GM21576 (cell line): ENCODE data around the gene GYPA.
"Not testable (repeated sequence)": the region's sequence is repeated elsewhere in the genome, so short reads cannot be mapped to it uniquely, and the experiment has no call there.

Source experiments
- ATAC-seq: cut with Tn5 transposase; IDR thresholded peaks from one replicate; pipeline ENCODE4 v1.9.1; 2021; ENCODE audit warnings: mild to moderate bottlenecking, moderate library complexity; ENCODE audit not compliant: unreplicated experiment

Gene GYPA

DNA sequence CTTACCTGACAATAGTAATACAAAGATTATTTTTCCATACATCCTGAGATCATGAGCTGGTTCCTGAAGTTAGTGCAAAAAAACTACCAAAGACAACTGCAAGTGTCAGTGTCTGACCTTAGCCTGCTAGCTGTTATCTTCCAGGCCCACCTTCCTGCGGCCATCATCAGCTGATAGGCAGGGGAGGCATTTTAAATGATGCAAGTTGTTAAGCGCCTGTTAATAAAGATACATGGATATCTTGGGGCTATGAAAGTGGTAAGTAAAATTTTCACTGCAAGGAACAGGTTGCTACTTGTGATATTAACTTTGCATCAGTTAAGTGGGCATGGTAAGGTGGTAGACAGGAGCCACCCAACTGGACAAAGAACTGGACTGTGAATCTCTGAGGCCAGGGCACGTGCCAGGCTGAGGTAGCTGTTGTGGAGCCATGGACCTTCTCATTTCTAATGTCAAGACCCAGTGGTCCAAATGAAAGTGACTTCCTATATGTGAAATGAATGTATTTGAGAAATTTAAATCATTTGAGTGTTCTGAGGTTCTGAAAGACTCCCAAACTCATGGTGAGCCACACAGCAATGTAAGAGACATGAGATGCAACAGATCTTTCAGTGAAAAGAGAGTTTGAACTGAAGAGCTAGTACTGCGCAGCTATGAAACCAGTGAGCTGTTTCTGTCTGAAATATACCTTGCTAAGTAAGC lies at the start of gene GYPA:
Gene GYPA (minus strand): TSS at position 125 of the 702 bp plus-strand sequence. CDS start 83 bp downstream, at position 42.
- ATAC-seq: not testable (repeated sequence)

DNA sequence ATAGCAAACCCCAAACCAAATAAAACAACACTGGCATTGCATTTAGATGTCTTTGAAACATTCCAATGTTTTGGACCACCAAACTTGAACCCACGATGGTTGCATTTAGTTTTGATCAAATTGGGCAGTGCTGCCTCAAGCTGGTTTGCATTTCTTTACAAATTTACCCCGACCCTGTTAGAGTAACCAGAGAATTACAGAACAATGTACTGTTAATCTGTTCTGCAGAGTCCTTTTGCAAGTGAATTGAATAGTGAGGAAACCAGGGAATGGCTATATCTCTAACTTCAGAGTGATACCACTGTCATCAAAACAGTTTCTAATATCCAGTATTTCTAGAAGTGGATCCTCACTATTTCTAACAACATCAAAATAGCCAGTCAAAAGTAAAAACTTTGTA lies 49.5 kb upstream of the GYPA start:
- ATAC-seq: no peak

DNA sequence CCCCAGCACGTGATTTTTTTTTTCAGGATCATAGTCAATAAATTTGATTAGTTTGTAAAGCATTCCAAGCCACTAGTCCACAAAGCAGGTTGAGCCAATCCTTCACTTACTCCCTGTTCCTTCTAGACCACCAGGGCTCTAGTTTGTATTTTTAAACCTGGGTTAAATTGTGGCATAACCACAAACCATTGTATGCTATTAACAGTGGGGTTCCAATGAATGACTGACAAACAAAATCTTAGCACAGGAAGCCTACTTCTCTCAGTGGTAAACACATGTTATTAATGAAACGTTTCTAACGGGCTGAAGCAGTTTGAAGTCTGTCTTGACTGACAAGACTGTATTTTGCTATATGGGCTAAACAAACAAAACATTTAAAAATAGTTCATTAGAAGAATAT lies 48.6 kb upstream of the GYPA start:
- ATAC-seq: no peak

DNA sequence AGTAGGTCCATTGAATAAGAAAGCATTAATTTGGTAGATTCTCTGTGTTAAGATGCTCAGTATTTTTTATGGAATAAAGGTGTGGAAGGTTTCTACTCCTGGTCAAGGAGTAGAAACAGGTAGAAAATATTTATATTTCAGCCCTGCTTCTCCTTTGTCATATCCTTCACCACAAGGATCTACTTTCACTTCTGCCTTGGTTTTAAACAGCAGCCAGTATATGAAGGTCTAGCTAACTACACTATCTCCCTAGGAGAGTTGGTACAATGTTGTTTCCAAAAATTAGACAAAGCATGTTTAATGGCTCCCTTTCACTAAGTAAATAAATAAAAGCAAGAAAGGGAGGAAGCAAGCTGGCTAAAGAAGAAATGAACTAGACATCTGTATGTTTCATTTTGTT lies 44.6 kb upstream of the GYPA start:
- ATAC-seq: no peak

DNA sequence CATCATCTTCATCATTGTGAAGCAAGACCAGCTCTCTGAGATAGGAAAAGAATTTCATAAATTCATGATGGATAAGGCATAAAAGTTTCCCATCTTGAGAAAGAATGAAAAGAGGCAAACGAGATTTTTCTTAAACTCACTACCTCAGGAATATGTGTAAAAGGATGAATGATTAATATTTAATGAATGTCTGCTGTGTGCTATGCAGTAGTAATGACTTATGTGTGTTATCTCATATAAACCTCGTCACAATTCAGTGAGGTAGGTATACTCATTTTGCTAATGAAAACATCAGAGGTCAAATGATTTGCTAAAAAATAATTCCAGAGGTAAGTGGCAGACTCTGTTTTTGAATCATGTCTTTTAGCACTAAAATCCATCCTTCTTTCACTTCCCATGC lies 42.6 kb upstream of the GYPA start:
- no peak for ATAC-seq

DNA sequence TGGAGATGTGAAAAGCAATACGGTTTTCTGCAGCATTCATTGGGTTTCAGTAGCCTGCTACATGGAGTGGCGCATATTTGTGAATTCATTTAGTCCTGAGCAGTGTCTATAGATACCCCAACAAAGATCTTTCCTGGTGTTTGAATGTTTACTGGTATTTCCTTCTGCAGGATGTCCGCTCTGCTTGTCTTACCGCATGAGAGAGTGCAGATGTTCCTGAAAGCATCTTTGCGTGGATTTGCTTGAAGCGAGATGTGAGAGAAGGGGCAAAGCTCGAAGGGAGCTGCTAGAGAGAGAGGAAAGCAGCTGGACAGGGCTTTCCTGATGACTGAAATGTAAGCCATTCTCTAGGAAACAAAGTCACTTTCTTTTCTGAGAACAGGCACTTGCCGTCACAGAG lies 40.9 kb upstream of the GYPA start:
- no peak for ATAC-seq

DNA sequence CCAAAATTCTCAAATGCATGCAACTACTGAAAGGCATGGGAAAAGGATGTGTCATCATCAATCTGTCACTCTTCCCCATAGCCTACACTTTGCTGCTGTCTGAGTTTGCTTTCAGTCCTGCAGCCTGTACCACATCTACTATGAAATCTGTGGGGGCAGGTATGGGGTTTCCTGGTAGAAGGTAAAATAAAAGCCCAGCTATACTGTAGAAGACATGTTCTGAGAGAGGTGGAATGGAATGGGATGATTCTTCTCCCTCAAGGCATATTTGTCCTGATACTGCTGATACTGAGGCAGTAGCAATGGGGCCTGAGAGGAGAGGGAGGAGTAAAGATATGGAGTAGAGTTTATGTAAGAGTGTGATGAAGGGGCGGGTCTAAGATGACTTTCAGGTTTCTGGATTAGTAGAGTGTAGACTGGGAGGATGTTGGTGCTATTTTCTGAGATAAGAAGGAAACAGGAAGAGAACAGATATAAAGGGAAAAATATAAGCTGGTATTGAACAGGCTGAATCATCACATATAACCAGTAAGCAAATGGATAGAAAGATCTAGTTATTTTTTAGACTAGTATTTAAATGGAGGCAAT lies 38.7 kb upstream of the GYPA start:
- ATAC-seq: no peak

DNA sequence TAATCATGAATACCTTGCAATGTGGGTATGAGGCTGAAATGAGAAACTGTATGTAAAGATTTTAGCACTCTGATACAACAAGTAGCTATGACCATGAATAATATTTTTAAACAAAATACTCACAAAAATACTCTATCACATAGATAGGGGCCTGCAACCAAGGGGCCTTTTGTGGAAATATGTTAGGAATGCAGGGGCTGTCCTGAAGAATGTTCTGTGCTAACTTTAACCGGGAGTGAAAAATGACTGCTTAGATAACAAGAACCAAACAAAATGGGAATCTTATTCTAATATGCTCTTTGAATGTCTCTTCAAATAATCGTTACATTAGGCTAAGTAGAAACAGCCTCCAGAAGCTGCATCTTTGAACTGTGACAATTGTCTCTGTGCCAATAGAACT lies 37.9 kb upstream of the GYPA start:
- no peak for ATAC-seq

DNA sequence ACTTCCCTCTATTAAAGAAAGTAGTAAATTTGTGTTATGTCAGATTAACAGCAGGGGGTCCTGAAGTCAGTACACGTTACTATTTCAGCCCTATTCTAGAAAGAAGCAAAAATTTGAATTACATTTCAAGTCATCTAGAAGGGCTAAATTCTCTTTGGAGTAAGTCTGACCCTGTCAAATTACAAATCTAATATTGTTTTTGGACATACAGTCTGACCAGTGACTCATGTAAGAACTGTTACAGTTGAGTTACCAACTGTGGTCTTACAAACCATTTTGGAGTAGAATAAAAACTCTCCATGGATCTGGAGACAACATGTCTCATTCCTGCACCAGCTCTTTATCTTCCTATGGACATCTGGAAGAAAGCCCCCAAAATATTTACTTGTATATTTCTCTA lies 36.0 kb upstream of the GYPA start:
- no peak for ATAC-seq

DNA sequence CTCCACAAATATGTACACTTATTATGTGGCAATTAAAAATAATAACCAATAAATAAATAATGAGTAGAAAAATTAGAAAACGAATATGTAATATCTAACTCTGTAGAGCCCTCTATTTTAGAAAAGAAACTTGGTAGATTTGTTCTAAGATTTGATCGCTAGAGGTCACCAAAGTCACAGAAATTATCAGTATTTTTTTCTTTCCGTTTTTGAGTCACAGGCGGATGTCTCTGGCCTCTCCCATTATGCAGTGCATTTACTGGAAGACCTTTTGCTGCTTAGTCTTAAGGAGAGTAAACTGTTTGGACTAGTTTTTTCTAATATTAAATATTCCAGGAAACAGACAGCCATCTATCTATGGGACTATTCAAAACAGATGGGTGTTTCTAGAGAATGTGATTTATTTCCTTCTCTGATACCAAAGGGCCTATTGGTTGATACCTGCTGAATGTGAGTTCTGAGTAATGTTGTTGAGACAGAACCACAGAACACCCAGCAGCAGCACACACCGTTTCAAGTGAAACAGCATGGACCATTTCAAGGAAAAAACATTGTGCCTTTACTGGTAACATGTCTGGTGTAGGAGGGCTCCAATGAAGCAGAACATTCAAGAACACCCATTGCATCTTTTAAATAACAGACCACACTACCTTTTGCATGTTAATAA lies 34.0 kb upstream of the GYPA start:
- peak; percentile 80 for ATAC-seq

DNA sequence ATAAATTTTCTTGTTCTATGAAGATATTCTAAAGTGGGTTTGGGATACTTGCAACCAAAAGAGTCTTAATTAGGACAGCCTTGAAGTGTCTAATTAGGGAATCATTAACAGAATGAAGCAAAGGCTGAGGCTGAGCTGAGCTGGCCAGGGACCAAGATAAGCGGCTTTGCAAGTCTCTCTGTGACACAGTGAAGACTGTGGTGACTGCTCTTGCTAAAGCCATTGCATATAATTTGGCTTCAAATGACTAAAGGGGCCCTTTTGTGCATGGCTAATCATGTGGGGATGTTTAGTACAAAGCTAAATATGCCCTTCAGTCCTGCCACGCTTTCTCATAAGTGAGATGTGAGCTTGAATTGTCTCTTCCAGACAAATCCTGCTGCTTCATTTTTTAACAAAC lies 31.2 kb upstream of the GYPA start:
- ATAC-seq: no peak

DNA sequence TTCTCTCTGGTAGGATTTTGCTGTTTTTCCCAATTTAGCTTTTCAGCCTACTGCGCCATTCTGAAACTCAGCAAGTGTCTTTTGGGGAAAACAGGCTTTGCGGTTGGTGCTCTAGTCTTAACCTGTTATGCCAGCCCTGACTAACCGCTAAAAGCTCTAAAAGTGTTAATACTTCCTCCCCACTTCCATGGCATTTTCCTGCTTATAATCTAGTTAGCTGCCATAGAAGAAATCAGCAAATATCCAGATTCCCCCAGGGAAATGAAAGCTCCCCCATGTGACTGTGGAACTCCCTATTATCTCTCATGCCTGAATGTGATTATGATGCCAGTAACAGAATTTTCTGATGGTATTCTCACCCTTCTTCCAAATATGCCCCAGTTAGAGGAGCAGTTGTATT lies 28.7 kb upstream of the GYPA start:
- ATAC-seq: no peak

DNA sequence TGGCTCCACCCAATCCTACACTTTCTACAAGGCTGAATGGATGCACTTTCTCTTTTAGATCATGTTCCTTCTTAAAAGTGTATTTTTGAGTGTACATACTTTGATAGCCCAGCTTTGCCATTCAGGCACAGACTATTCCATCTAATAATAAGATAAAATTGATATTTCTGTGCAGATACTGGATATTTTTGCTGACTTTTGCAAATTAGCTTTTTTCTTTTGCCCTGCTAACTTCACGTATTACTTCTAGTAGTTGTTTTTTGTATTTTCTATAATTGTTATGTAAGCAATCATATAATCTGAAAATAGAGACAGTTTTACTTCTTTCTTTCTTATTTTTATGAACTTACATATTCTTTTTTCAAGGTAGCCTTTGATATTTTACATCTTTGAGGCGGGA lies 13.5 kb upstream of the GYPA start:
- no peak for ATAC-seq

DNA sequence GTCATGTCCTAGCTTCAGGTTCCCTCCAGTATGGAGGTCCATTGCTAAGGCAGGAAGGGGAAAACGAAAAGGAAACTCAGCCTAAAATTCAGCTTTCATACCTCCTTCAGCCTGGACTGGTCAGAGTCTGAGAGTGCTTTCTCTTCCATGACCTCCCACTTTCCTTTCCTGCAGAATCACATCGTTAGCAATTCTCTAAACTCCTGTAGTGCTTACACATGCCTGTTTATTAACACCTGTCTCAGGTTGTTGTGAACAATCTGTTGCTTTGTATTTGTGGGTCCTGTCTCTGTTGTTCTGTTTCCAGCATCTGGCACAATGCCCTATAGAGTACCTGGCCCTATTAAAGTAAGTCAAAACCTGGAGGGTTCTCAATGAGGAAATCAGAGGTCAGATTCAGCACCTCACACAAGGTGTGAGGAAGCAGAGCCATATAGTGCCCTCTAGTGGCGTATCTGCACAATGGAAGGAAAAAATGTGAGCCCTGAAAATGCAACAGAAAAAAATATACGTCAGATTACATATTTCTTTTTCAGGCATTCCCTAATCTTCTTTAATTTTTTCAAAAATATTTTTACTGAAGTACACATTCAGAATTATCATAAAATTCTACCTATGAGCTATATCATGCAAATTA lies 2.3 kb upstream of the GYPA start:
- peak; percentile 71 for ATAC-seq

DNA sequence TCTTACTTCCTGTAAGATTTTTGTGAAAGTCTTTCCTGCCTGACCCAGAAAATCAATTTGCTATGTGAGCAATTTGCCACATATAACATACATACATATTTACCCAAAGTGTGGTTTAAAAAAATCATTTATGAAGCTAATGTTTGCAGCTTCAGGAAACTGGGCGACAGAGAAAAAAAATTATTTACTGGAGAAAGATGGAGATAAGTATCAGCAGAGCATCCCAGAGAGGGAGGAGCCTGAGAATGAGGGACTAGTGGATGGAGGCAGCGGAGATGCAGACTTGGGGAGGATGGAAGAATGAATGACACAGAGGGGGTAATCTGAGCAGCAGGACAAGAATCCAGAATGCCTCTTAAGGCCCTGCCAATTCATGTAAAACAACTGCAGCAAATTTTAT lies 975 bp upstream of the GYPA start:
- ATAC-seq: no peak

DNA sequence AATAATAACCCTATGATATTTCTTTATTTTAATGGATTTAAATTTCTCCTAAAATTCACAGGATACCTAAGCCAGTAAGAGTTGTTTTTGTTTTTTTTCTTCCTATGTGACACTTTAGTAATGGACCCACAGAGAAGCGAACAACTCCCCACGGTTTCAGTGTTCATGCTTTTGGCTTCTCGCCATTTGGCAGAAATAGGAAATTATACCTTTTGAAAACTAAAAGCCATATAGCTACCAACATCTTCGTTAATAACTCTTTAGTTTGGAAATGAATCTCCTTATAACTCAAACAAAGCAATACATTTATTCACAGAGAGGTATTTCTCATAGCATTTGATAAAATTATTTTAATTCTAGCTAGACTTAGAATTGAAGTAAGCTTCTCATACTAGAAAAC lies 527 bp downstream of the GYPA start:
- not testable (repeated sequence) for ATAC-seq

DNA sequence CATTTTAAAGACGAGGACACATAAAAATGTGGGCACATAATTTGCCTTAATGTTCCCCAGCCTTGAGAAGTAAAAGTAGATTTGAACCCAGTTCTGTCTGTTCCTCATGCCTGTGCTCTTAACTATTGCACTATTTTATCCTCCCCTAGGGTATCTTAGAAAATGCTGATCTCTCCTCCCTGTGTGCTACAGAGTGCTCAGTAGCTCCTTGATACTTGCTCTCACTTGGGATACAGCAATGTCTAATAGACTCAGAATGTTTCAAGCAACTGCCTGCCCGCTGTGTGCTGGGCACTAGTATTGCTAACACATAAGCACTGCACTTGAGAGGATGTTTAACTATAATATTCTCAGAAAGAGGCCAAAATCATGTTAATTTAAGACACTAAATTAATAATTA lies 971 bp downstream of the GYPA start:
- not testable (repeated sequence) for ATAC-seq

DNA sequence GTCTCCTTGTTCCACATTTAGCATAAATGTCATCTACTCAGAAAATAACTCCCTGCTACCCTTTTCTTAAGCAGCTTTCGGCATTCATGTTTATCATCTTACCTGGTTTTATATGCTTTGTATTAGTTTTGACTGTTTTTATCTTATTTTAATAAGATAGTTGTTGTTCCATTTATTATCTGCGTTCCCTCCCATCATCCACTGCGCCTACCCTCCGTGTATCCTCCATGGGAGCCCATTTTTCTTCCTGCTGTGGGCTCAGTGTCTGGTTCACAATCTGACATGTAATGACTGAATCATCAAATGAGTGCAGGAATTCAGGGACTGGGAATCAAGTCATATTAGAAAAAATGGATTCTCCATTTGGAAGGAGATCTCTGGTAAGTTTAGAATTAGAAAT lies 2.3 kb downstream of the GYPA start:
- not testable (repeated sequence) for ATAC-seq

DNA sequence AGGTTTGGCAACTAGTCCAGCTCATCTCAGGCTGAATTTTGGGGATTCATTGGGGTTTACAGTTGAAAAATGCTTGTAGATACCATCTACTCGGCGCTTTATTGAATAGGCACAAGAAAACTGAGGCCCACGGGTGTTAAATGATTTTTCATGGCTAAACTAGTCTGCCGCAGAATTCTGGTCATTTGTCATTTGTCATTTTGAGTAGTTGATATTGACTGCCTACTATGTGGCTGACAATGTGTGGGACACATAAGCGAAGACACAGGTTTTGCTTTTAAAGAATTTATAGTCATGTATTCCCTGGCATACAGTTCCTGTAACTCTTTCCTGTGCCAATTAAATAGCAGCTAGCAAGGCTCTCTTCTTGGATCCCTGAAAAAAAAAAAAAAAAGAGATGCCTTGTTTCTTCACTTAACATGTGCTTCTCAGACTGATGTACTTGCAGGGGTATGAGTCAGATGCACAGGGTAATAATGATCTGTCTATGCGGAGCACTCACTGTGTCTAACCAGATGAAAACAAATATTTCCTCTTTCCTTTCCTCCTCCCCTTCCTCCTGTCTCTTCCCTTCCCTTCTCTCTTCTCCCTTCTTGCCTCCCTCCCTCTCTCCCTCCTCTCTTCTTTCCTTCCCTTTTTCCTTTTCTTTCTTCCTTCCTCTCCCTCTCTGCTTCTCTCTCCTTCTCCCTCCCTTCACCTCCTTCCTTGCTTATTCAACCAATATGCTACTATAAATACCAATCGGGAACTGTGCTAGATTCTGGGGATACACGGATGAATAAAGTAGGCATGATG lies 3.2 kb downstream of the GYPA start:
- not testable (repeated sequence) for ATAC-seq

DNA sequence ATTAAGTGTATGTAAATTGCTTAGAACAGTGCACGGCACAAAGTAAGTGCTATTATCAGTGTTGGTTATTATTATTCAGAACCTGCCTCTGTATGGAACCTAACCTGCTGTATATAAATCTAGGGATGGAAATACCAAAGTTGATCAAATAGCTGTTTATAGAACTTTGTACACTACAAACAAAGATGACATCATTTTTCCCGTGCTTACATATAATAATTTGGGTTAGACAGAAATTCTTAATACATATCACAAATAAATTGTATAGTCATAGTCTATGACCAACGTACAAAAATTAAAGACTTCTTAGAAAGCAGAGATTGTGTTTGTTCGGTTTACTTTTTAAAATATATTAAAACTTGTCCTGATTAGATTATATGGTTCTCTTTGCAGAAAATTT lies 4.3 kb downstream of the GYPA start:
- ATAC-seq: not testable (repeated sequence)

DNA sequence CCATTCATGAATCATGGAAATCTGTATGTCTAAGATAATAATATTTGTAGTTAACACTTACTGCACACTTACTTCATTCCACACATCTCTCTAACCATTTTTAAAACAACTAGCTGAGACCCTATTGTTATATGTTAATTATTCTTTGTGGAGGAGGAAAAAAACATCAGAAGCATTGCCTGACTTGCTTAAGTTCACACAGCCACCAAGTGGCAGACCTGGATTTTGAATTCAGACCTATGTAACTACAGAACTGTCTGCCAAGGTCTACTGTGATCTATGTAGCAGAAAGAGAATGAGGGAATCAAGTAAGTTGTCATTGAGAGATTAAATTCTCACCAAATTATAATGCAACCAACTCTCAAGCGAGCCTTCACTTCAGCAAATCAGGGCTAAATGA lies 10.4 kb downstream of the GYPA start:
- not testable (repeated sequence) for ATAC-seq
